K562 (cell line): Measurements from ENCODE around the gene PPDPF. TPM values are rescaled to one million over a fixed set of nuclear protein-coding genes. Genes with fewer than 3 reads are reported as not detected.
A peak's percentile ranks its signal among the peaks of the same experiment; 100 is the strongest.

Experiments used
- CC2D1A ChIP-seq: fragments of 450-650 bp; IDR thresholded peaks from 2 replicates; pipeline ENCODE4 v1.6.1; 2017; ENCODE audit warnings: mild to moderate bottlenecking
- CREB1 ChIP-seq, 2 experiments: sonication (generic) in 1 of 2; formaldehyde crosslinking in 1 of 2; IDR thresholded peaks; 2 replicates each; pipeline versions ENCODE4 v1.6.1 to v1.8.0; 2012 to 2022; ENCODE audit warnings: inconsistent platforms in 1 of 2, mild to moderate bottlenecking in 1 of 2, missing genetic modification reagents in 1 of 2, moderate library complexity in 1 of 2
- CTBP1 ChIP-seq: fragments of 450-650 bp; IDR thresholded peaks from 2 replicates; pipeline ENCODE4 v1.6.1; 2016; ENCODE audit warnings: borderline replicate concordance
- EGR1 ChIP-seq: fragments of 450-650 bp; conservative IDR thresholded peaks from 2 replicates; pipeline ENCODE4 v1.6.1; 2017; ENCODE audit warnings: mild to moderate bottlenecking
- ELF1 ChIP-seq: fragments of 200-800 bp; sonication (Bioruptor generic); IDR thresholded peaks from 2 replicates; pipeline ENCODE4 v1.6.1; 2016; ENCODE audit warnings: missing genetic modification characterization, missing compliant biosample characterization
- ETV5 ChIP-seq: sonication (generic); formaldehyde crosslinking; IDR thresholded peaks from 2 replicates; pipeline ENCODE4 v1.4.0; 2020; ENCODE audit warnings: low read depth, mild to moderate bottlenecking, missing genetic modification reagents
- GATAD2B ChIP-seq: fragments of 450-650 bp; IDR thresholded peaks from 2 replicates; pipeline ENCODE4 v1.6.1; 2017; ENCODE audit warnings: mild to moderate bottlenecking, borderline replicate concordance
- IRF2 ChIP-seq: sonication (generic); formaldehyde crosslinking; IDR thresholded peaks from 2 replicates; pipeline ENCODE4 v1.8.1; 2022; ENCODE audit warnings: mild to moderate bottlenecking, missing genetic modification reagents
- KDM5B ChIP-seq: fragments of 200-600 bp; sonication (generic); IDR thresholded peaks from 2 replicates; pipeline ENCODE4 v1.6.1; 2012; ENCODE audit warnings: low read depth, mild to moderate bottlenecking, moderate library complexity, low read length, control low read depth, inconsistent platforms; ENCODE audit not compliant: insufficient replicate concordance
- MCM3 ChIP-seq: fragments of 450-650 bp; IDR thresholded peaks from 2 replicates; pipeline ENCODE4 v1.6.1; 2016
- MYC ChIP-seq, 2 experiments: fragments of 250-450 bp in 1 of 2; sonication (Bioruptor Pico) in 1 of 2; IDR thresholded peaks; 2 replicates each; pipeline versions ENCODE4 v1.5.1 to v1.6.1; 2012 to 2021; ENCODE audit warnings: low read depth in 2 of 2, borderline replicate concordance in 1 of 2, improper control_type of control experiment in 1 of 2, low read length in 1 of 2, mild to moderate bottlenecking in 1 of 2, moderate library complexity in 1 of 2
- NFE2 ChIP-seq: IDR thresholded peaks from 2 replicates; pipeline ENCODE4 v1.6.1; 2014; ENCODE audit warnings: antibody characterized with exemption, low read depth
- NFRKB ChIP-seq: fragments of 450-650 bp; IDR thresholded peaks from 2 replicates; pipeline ENCODE4 v1.6.1; 2016; ENCODE audit warnings: low read depth
- NRF1 ChIP-seq, 2 experiments: fragments of 450-650 bp; IDR thresholded peaks in 1 of 2; conservative IDR thresholded peaks in 1 of 2; 2 replicates each; pipeline ENCODE4 v1.6.1; 2014; ENCODE audit warnings: mild to moderate bottlenecking in 2 of 2
- PHF8 ChIP-seq: fragments of 200-600 bp; sonication (generic); IDR thresholded peaks from 2 replicates; pipeline ENCODE4 v1.6.1; 2012; ENCODE audit warnings: mixed run types, mild to moderate bottlenecking, inconsistent platforms, low read length, moderate library complexity, borderline replicate concordance
- POLR3G ChIP-seq: IDR thresholded peaks from 2 replicates; pipeline ENCODE4 v1.6.1; 2011; ENCODE audit not compliant: insufficient read length, insufficient replicate concordance; ENCODE audit errors: extremely low read depth
- RBFOX2 ChIP-seq: fragments of 200-400 bp; formaldehyde crosslinking; IDR thresholded peaks from 2 replicates; pipeline ENCODE4 v1.6.1; 2017; ENCODE audit warnings: low read depth, mild to moderate bottlenecking, low read length, moderate library complexity
- RBM34 ChIP-seq: fragments of 200-400 bp; formaldehyde crosslinking; IDR thresholded peaks from 2 replicates; pipeline ENCODE4 v1.6.1; 2018; ENCODE audit warnings: low read length, borderline replicate concordance; ENCODE audit not compliant: insufficient read depth
- RFX1 ChIP-seq: fragments of 450-650 bp; IDR thresholded peaks from 2 replicates; pipeline ENCODE4 v1.6.1; 2016; ENCODE audit warnings: mild to moderate bottlenecking, moderate library complexity
- SAP30 ChIP-seq: fragments of 200-600 bp; sonication (generic); IDR thresholded peaks from 2 replicates; pipeline ENCODE4 v1.6.1; 2012; ENCODE audit warnings: borderline replicate concordance, low read depth, mild to moderate bottlenecking, moderate library complexity, low read length, control low read depth, inconsistent platforms; ENCODE audit not compliant: insufficient read depth, poor library complexity, severe bottlenecking
- SPI1 ChIP-seq: IDR thresholded peaks from 2 replicates; pipeline ENCODE4 v1.6.1; 2011; ENCODE audit warnings: low read depth, low read length, control low read depth, borderline replicate concordance
- SREBF1 ChIP-seq: fragments of 150-350 bp; IDR thresholded peaks from 2 replicates; pipeline ENCODE4 v1.6.1; 2014; ENCODE audit warnings: antibody characterized with exemption, low read depth, low read length, borderline replicate concordance
- STAT5B ChIP-seq: fragments of 250-450 bp; sonication (Bioruptor Pico); IDR thresholded peaks from 2 replicates; pipeline ENCODE4 v1.8.0; 2021; ENCODE audit warnings: mild to moderate bottlenecking, inconsistent platforms
- TAF1 ChIP-seq: IDR thresholded peaks from 2 replicates; pipeline ENCODE4 v1.6.1; 2011; ENCODE audit warnings: mild to moderate bottlenecking, low read length, moderate library complexity; ENCODE audit not compliant: insufficient read depth, control insufficient read depth, severe bottlenecking; ENCODE audit errors: extremely low read depth
- TAF15 ChIP-seq: fragments of 200-400 bp; formaldehyde crosslinking; IDR thresholded peaks from 2 replicates; pipeline ENCODE4 v1.6.1; 2017; ENCODE audit warnings: mild to moderate bottlenecking, low read depth, low read length, moderate library complexity
- TBP ChIP-seq: optimal IDR thresholded peaks from 2 replicates; pipeline ENCODE3; 2011; ENCODE audit warnings: low read depth, low read length, improper control_type of control experiment
- U2AF2 ChIP-seq: fragments of 200-400 bp; formaldehyde crosslinking; optimal IDR thresholded peaks from 2 replicates; pipeline ENCODE3; 2017; ENCODE audit warnings: low read depth, mild to moderate bottlenecking, low read length
- ZBTB17 ChIP-seq: fragments of 450-650 bp; formaldehyde crosslinking; IDR thresholded peaks from 2 replicates; pipeline ENCODE4 v1.4.0; 2020; ENCODE audit warnings: mild to moderate bottlenecking
- ZC3H11A ChIP-seq: IDR thresholded peaks from 2 replicates; pipeline ENCODE4 v1.6.1; 2012; ENCODE audit warnings: low read depth, low read length, improper control_type of control experiment
- ZNF184 ChIP-seq: sonication (generic); formaldehyde crosslinking; IDR thresholded peaks from 2 replicates; pipeline ENCODE4 v1.5.0; 2020; ENCODE audit warnings: missing genetic modification reagents
- ZNF217 ChIP-seq: sonication (generic); formaldehyde crosslinking; IDR thresholded peaks from 2 replicates; pipeline ENCODE4 v1.8.0; 2022; ENCODE audit warnings: mild to moderate bottlenecking, missing genetic modification reagents
- ZNF589 ChIP-seq: fragments of 200-800 bp; sonication (Bioruptor generic); IDR thresholded peaks from 2 replicates; pipeline ENCODE4 v1.6.1; 2016; ENCODE audit warnings: low read depth, missing genetic modification characterization, missing compliant biosample characterization
- ZNF764 ChIP-seq: fragments of 250-450 bp; sonication (Bioruptor Pico); IDR thresholded peaks from 2 replicates; pipeline ENCODE4 v1.4.0; 2020; ENCODE audit warnings: low read depth, mild to moderate bottlenecking, moderate library complexity
- ZNF780A ChIP-seq: fragments of 250-450 bp; sonication (Bioruptor Pico); IDR thresholded peaks from 2 replicates; pipeline ENCODE4 v1.5.0; 2021; ENCODE audit warnings: mild to moderate bottlenecking
- polyA plus RNA-seq, 8 experiments: library from polyadenylated mRNA; depleted of rRNA in 4 of 8; stranded (reverse) in 5 of 8; unstranded in 3 of 8; fragments of >200 nt; fragmentation: Nextera tagmentation in 2 of 8; fragmentation: Illumina TruSeq in 1 of 8; extraction: Ambion mirVana in 2 of 8; extraction: Trizol in 1 of 8; gene quantifications; 2 replicates each; pipeline versions ENCODE4 v1.2.1 to v1.2.3, GENCODE V29; 2011 to 2014; ENCODE audit warnings: inconsistent platforms in 1 of 8, missing spikeins in 1 of 8
- total RNA-seq, 7 experiments: library from RNA; depleted of rRNA in 6 of 7; stranded (reverse); fragments of >200 nt in 6 of 7; fragmentation: Illumina TruSeq in 2 of 7; extraction: Trizol in 2 of 7; gene quantifications; 2 replicates each; pipeline versions ENCODE4 v1.2.1 to v1.2.3, GENCODE V29; 2011 to 2021; ENCODE audit warnings: low replicate concordance in 1 of 7

The PPDPF gene
- total and polyA plus RNA-seq, 9 of the 15 experiments (the other 6 are each of a cell fraction or from before 2014, with no cell fraction given): 0.77 to 233 (median 10.5) TPM

GRCh38 chr20:63498960-63499337 is 21.6 kb upstream of the PPDPF start, which contains the start of gene EEF1A2 (continued):
- TF ChIP-seq ZBTB17: no peak
- TF ChIP-seq GATAD2B: peak; percentile 69; the same call in 1 of the 2 replicates
- TF ChIP-seq TAF1: peak; percentile 40
- TF ChIP-seq CREB1 (IDR thresholded peaks at IDR 0.05): peak; percentile 38; the same call in 1 of the 2 replicates
- TF ChIP-seq CREB1 (CRISPR knock-in tag; IDR thresholded peaks at IDR 0.05): no peak
- TF ChIP-seq MYC (IDR thresholded peaks at IDR 0.05; ENCODE audit: low read depth, low read length): 0 out of 2 replicates have a peak, but pooled peaks have one; percentile 41
- TF ChIP-seq MYC (CRISPR knock-in tag; IDR thresholded peaks at IDR 0.05; ENCODE audit: borderline replicate concordance, low read depth): no peak
- no peak for TF ChIP-seq NFE2
- TF ChIP-seq U2AF2: no peak
- no peak for TF ChIP-seq ZNF589 (CRISPR knock-in tag)
- TF ChIP-seq MCM3: no peak
- TF ChIP-seq RBFOX2: peak; percentile 70
- peak; percentile 57 for TF ChIP-seq TBP
- no peak for TF ChIP-seq SREBF1
- peak; percentile 61 for TF ChIP-seq CTBP1
- TF ChIP-seq SAP30: no peak
- no peak for TF ChIP-seq NFRKB
- no peak for TF ChIP-seq RFX1
- TF ChIP-seq STAT5B (CRISPR knock-in tag): no peak
- no peak for TF ChIP-seq RBM34
- no peak for TF ChIP-seq ZNF780A
- TF ChIP-seq ZNF217 (CRISPR knock-in tag): no peak
- peak; percentile 25; the same call in 1 of the 2 replicates for TF ChIP-seq EGR1
- TF ChIP-seq TAF15: no peak
- no peak for TF ChIP-seq SPI1
- no peak for TF ChIP-seq IRF2 (CRISPR knock-in tag)
- peak; percentile 38 for TF ChIP-seq KDM5B
- TF ChIP-seq ETV5: no peak
- peak; percentile 23; the same call in 1 of the 2 replicates for TF ChIP-seq PHF8
- no peak for TF ChIP-seq POLR3G
- peak in 1 of 2 experiments; percentile 50; a peak in 2 of 4 replicates for TF ChIP-seq NRF1 (conservative IDR thresholded peaks at IDR 0.05 in 1 of 2, IDR thresholded peaks at IDR 0.05 in 1 of 2)
- TF ChIP-seq ZNF764 (CRISPR knock-in tag): no peak
- TF ChIP-seq ZC3H11A: no peak
- TF ChIP-seq ZNF184: no peak
- TF ChIP-seq CC2D1A: no peak
- TF ChIP-seq ELF1 (tag): peak; percentile 37
